Right renal cortex interstitium (tissue), 3 donors: ENCODE measurements around the gene C1orf87. TPM values are rescaled to one million over a fixed set of nuclear protein-coding genes. Genes with fewer than 3 reads are reported as not detected.

Source experiments
- DNase-seq, 3 donors: peaks; one replicate each; pipeline ENCODE4 v3.0.0-alpha.2; 2013; ENCODE audit warnings: low read depth in 3 of 3, low spot score in 2 of 3
- polyA plus RNA-seq, 3 donors: library from polyadenylated mRNA; unstranded; fragments of 120-200 nt; gene quantifications; one replicate each; pipeline ENCODE4 v1.2.1, GENCODE V29; 2013; ENCODE audit not compliant: insufficient read length in 3 of 3

Gene C1orf87
- polyA plus RNA-seq, 3 donors, result 0.25 to 0.47 (median 0.27) TPM

GRCh38 chr1:60063561-60063960 is 10.0 kb downstream of the C1orf87 start:
- no peak for DNase-seq

GRCh38 chr1:60059468-60059867 is 14.1 kb downstream of the C1orf87 start:
- no peak for DNase-seq

GRCh38 chr1:60055336-60055735 is 18.2 kb downstream of the C1orf87 start:
- no peak for DNase-seq

- no peak for DNase-seq
Measured at GRCh38 chr1:60054374-60054773, 19.2 kb downstream of the C1orf87 start.

- DNase-seq, result no peak
Measured at GRCh38 chr1:60052601-60053000, 21.0 kb downstream of the C1orf87 start.

GRCh38 chr1:60051191-60051590 is 22.4 kb downstream of the C1orf87 start:
- DNase-seq, result no peak

GRCh38 chr1:60049188-60049587 is 24.4 kb downstream of the C1orf87 start:
- no peak for DNase-seq

GRCh38 chr1:60044881-60045280 is 28.7 kb downstream of the C1orf87 start:
- no peak for DNase-seq

- DNase-seq, result no peak
Measured at GRCh38 chr1:60041783-60042182, 31.8 kb downstream of the C1orf87 start.

GRCh38 chr1:60037669-60038068 is 35.9 kb downstream of the C1orf87 start:
- no peak for DNase-seq

- DNase-seq, result no peak
Measured at GRCh38 chr1:60036856-60037460, 36.6 kb downstream of the C1orf87 start.

- DNase-seq, result no peak
Measured at GRCh38 chr1:60035921-60036320, 37.6 kb downstream of the C1orf87 start.

- DNase-seq, result no peak
Measured at GRCh38 chr1:60034999-60035398, 38.6 kb downstream of the C1orf87 start.

- DNase-seq, result no peak
Measured at GRCh38 chr1:60033066-60033465, 40.5 kb downstream of the C1orf87 start.

- no peak for DNase-seq
Measured at GRCh38 chr1:60031146-60031545, 42.4 kb downstream of the C1orf87 start.

GRCh38 chr1:60025552-60025951 is 48.0 kb downstream of the C1orf87 start:
- DNase-seq, result no peak

GRCh38 chr1:60017508-60018205 is 55.9 kb downstream of the C1orf87 start:
- no peak for DNase-seq

- no peak for DNase-seq
Measured at GRCh38 chr1:60010690-60011089, 62.9 kb downstream of the C1orf87 start.

- DNase-seq, result no peak
Measured at GRCh38 chr1:60008500-60008899, 65.1 kb downstream of the C1orf87 start.

- DNase-seq, result no peak
Measured at GRCh38 chr1:60000625-60001024, 72.9 kb downstream of the C1orf87 start.

- no peak for DNase-seq
Measured at GRCh38 chr1:59999746-60000145, 73.8 kb downstream of the C1orf87 start.

- DNase-seq, result no peak
Measured at GRCh38 chr1:59999006-59999405, 74.6 kb downstream of the C1orf87 start.
